HCT116 (cell line): Measurements from ENCODE around the gene IL31. TPM values are rescaled to one million over a fixed set of nuclear protein-coding genes. Genes with fewer than 3 reads are reported as not detected.

Experiments used
- ATAC-seq: fragments of 200-7000 bp; cut with Tn5 transposase; 2 replicates; pipeline ENCODE4 v1.9.1; 2020; ENCODE audit warnings: mild to moderate bottlenecking, moderate library complexity
- BruUV-seq: library from RNA; stranded (reverse); fragments of 400-500 nt; replicated peaks from 2 replicates; lab custom pipeline; 2021; lab: Mats Ljungman, UMichigan
- CTCF ChIA-PET: fragments of 300-600 bp; sonication (Branson Sonifier 250); formaldehyde crosslinking; loops from one replicate; lab custom pipeline; 2021; ENCODE audit warnings: antibody characterized with exemption; lab: Charles Lee
- POLR2A ChIA-PET: fragments of 300-600, 350-600 bp; sonication (Branson Sonifier 250); formaldehyde crosslinking; loops from one replicate; lab custom pipeline; 2021; ENCODE audit warnings: antibody characterized with exemption; lab: Charles Lee
- RAD21 ChIA-PET, 2 experiments: fragments of 300-600 bp; sonication (Branson Sonifier 250); formaldehyde crosslinking; loops; one replicate each; lab custom pipeline; 2023; ENCODE audit warnings: low total read pairs in 2 of 2; ENCODE audit not compliant: uncharacterized antibody in 2 of 2, unreplicated experiment in 2 of 2, low non-redundant PET in 1 of 2; lab: Charles Lee
- DNase-seq: peaks from one replicate; pipeline ENCODE4 v3.0.0-alpha.2; 2010; ENCODE audit warnings: low read depth, low spot score
- H2AFZ ChIP-seq: fragments of 200-600 bp; shearing (Covaris generic), sonication (generic); 2 replicates; pipeline ENCODE4 v1.6.1; 2017; ENCODE audit warnings: low read depth, mixed run types, mixed read lengths, antibody characterized with exemption, low read length; ENCODE audit not compliant: poor library complexity, severe bottlenecking
- H3K27ac ChIP-seq: 2 replicates; pipeline ENCODE4 v1.5.1; 2012; ENCODE audit warnings: low read depth, low read length
- H3K27me3 ChIP-seq: fragments of 200-600 bp; sonication (generic); 2 replicates; pipeline ENCODE4 v1.6.1; 2016; ENCODE audit warnings: mixed run types, low read length, mixed read lengths; ENCODE audit not compliant: insufficient read depth
- H3K36me3 ChIP-seq, 2 experiments: fragments of 200-500 bp in 1 of 2; fragments of 200-600 bp in 1 of 2; sonication (Bioruptor generic) in 1 of 2; sonication (generic) in 1 of 2; 2 replicates each; pipeline versions ENCODE4 v1.5.1 to v1.6.1; 2014 to 2016; ENCODE audit warnings: low read length in 2 of 2, inconsistent platforms in 1 of 2, mixed read lengths in 1 of 2, mixed run types in 1 of 2; ENCODE audit not compliant: insufficient read depth in 2 of 2, control insufficient read depth in 1 of 2
- H3K4me1 ChIP-seq, 2 experiments: fragments of 200-600 bp in 1 of 2; sonication (generic) in 1 of 2; 2 replicates each; pipeline versions ENCODE4 v1.5.1 to v1.6.1; 2012 to 2017; ENCODE audit warnings: low read length in 2 of 2, inconsistent platforms in 1 of 2, mild to moderate bottlenecking in 1 of 2, mixed read lengths in 1 of 2, mixed run types in 1 of 2, moderate library complexity in 1 of 2; ENCODE audit not compliant: insufficient read depth in 2 of 2, control insufficient read depth in 1 of 2
- H3K4me2 ChIP-seq: fragments of 200-600 bp; sonication (generic); 2 replicates; pipeline ENCODE4 v1.6.1; 2017; ENCODE audit warnings: mixed run types, low read length, mixed read lengths
- H3K4me3 ChIP-seq, 2 experiments: fragments of 200-600 bp in 1 of 2; sonication (generic) in 1 of 2; replicated peaks in 1 of 2; 2 replicates each; pipeline ENCODE4 v1.5.1; 2011 to 2016; ENCODE audit warnings: low read length in 2 of 2, control low read depth in 1 of 2, low read depth in 1 of 2, mild to moderate bottlenecking in 1 of 2, mixed read lengths in 1 of 2, mixed run types in 1 of 2
- H3K79me2 ChIP-seq: fragments of 200-600 bp; sonication (generic); 2 replicates; pipeline ENCODE4 v1.6.1; 2017; ENCODE audit warnings: mild to moderate bottlenecking, mixed run types, low read length, moderate library complexity, mixed read lengths; ENCODE audit not compliant: insufficient read depth
- H3K9ac ChIP-seq: fragments of 200-600 bp; sonication (generic); 2 replicates; pipeline ENCODE4 v1.6.1; 2016; ENCODE audit warnings: low read length, mixed read lengths
- H3K9me2 ChIP-seq: fragments of 200-600 bp; sonication (generic), shearing (Covaris generic); 2 replicates; pipeline ENCODE4 v1.6.1; 2017; ENCODE audit warnings: mixed run types, mild to moderate bottlenecking, moderate library complexity; ENCODE audit not compliant: insufficient read depth
- H3K9me3 ChIP-seq, 2 experiments: fragments of 200-500 bp in 1 of 2; fragments of 200-600 bp in 1 of 2; sonication (Bioruptor generic) in 1 of 2; sonication (generic) in 1 of 2; 2 replicates each; pipeline ENCODE4 v1.6.1; 2014 to 2017; ENCODE audit warnings: low read length in 2 of 2, mixed read lengths in 2 of 2, inconsistent platforms in 1 of 2, low read depth in 1 of 2, mild to moderate bottlenecking in 1 of 2, mixed run types in 1 of 2, moderate library complexity in 1 of 2; ENCODE audit not compliant: control insufficient read depth in 1 of 2, insufficient read depth in 1 of 2
- H4K20me1 ChIP-seq: fragments of 200-600 bp; sonication (generic), shearing (Covaris generic); 2 replicates; pipeline ENCODE4 v1.6.1; 2017; ENCODE audit warnings: mixed run types, mild to moderate bottlenecking, moderate library complexity; ENCODE audit not compliant: insufficient read depth
- CEBPB ChIP-seq: IDR thresholded peaks from 2 replicates; pipeline ENCODE4 v1.6.1; 2012; ENCODE audit warnings: low read depth
- EGR1 ChIP-seq: IDR thresholded peaks from 2 replicates; pipeline ENCODE4 v1.6.1; 2012; ENCODE audit warnings: low read depth
- REST ChIP-seq: IDR thresholded peaks from 2 replicates; pipeline ENCODE4 v1.6.1; 2012; ENCODE audit warnings: low read depth
- SP1 ChIP-seq: IDR thresholded peaks from 2 replicates; pipeline ENCODE4 v1.6.1; 2012; ENCODE audit warnings: low read depth
- ZFX ChIP-seq: fragments of 450-650 bp; IDR thresholded peaks from 2 replicates; pipeline ENCODE4 v1.6.1; 2017
- intact Hi-C: fragments of 100-400 bp; cut with micrococcal nuclease; formaldehyde crosslinking; loops from 2 replicates; pipeline ENCODE4 v1.10.0; 2022
- total RNA-seq: library from RNA; stranded (reverse); gene quantifications from one replicate; pipeline ENCODE4 v1.2.1, GENCODE V29; 2021; ENCODE audit not compliant: unreplicated experiment

The IL31 gene
- total RNA-seq, 1 experiment from 2014 or later = not detected

- Histone ChIP-seq H3K9me2 (no peaks in the 10 kb centered on the region), H3K4me3 (no peak overlapping the region), H3K79me2 (no peaks in the 10 kb centered on the region), H3K9me3 (no peaks in the 10 kb centered on the region), H3K27me3 (no peaks in the 10 kb centered on the region; the same call in 1 of the 2 replicates), H3K27ac (no peak overlapping the region), H2AFZ (no peak overlapping the region), H3K4me2 (no peak overlapping the region), H3K9ac (no peak overlapping the region), H3K4me1 (no peaks in the 10 kb centered on the region), H4K20me1 (no peaks in the 10 kb centered on the region), H3K36me3 (no peaks in the 10 kb centered on the region)
- ATAC-seq (no peak), DNase-seq (no peak)
- BruUV-seq = no TSS peak
- TF ChIP-seq EGR1 = no peak
- TF ChIP-seq CEBPB = no peak
- TF ChIP-seq ZFX = no peak
- TF ChIP-seq REST = no peak
- TF ChIP-seq SP1 = no peak
- CTCF ChIA-PET = no interaction called here
- POLR2A ChIA-PET = no interaction called here
- RAD21 ChIA-PET = no interaction called here
- intact Hi-C loops = no loop called here
Observed at GRCh38 chr12:122167356-122167925, 6.6 kb downstream of the IL31 start.
